WERI-Rb-1 (cell line): ENCODE results near the gene TPO.

Experiments
- DNase-seq: peaks from one replicate; pipeline ENCODE4 v3.0.0-alpha.2; 2020
- H3K27ac ChIP-seq: fragments of 250-450 bp; sonication (Bioruptor Pico); 2 replicates; pipeline ENCODE4 v1.5.1; 2020; ENCODE audit warnings: mild to moderate bottlenecking, moderate library complexity
- H3K27me3 ChIP-seq: fragments of 250-450 bp; sonication (Bioruptor Pico); 2 replicates; pipeline ENCODE4 v1.5.1; 2021; ENCODE audit warnings: mild to moderate bottlenecking, low read depth, moderate library complexity; ENCODE audit not compliant: insufficient read depth, severe bottlenecking
- H3K36me3 ChIP-seq: fragments of 250-450 bp; sonication (Bioruptor Pico); 2 replicates; pipeline ENCODE4 v1.5.1; 2020; ENCODE audit warnings: mild to moderate bottlenecking, moderate library complexity
- H3K4me3 ChIP-seq: 2 replicates; pipeline ENCODE4 v1.5.1; 2011; ENCODE audit warnings: low read depth, mild to moderate bottlenecking, control low read depth, low read length
- H3K9me3 ChIP-seq: fragments of 250-450 bp; sonication (Bioruptor Pico); 2 replicates; pipeline ENCODE4 v1.5.1; 2021; ENCODE audit warnings: mild to moderate bottlenecking, moderate library complexity; ENCODE audit not compliant: severe bottlenecking
- TF ChIP-seq, protein P1 (sequence below): IDR thresholded peaks from 2 replicates; pipeline ENCODE4 v1.5.1; 2011; ENCODE audit warnings: low read depth, mild to moderate bottlenecking, control low read depth, inconsistent platforms, low read length

The TPO gene

DNA sequence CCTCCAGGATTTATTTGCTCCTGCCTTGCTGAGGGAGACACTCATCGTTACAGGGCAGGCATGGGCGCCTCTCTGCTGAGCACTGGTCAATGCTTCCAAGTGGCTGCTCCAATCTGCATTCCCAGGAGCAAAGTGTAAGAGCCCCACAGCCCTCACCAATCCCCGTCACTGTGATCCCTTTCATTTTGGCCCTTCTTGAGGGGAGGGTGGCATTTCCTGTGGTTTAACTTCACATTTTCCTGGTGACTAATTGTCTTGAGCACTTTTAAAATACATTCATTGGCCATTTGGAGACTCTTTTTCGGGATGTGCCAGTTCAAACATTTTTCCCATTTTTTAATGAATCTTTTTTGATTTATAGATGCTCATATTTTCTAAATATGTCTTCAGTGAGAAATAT lies 33.0 kb downstream of the TPO start:
- TF ChIP-seq, protein P1, sequence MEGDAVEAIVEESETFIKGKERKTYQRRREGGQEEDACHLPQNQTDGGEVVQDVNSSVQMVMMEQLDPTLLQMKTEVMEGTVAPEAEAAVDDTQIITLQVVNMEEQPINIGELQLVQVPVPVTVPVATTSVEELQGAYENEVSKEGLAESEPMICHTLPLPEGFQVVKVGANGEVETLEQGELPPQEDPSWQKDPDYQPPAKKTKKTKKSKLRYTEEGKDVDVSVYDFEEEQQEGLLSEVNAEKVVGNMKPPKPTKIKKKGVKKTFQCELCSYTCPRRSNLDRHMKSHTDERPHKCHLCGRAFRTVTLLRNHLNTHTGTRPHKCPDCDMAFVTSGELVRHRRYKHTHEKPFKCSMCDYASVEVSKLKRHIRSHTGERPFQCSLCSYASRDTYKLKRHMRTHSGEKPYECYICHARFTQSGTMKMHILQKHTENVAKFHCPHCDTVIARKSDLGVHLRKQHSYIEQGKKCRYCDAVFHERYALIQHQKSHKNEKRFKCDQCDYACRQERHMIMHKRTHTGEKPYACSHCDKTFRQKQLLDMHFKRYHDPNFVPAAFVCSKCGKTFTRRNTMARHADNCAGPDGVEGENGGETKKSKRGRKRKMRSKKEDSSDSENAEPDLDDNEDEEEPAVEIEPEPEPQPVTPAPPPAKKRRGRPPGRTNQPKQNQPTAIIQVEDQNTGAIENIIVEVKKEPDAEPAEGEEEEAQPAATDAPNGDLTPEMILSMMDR = no peak
- H3K27ac ChIP-seq = no peak overlapping the region
- DNase-seq = no peak
- no peak overlapping the region for H3K4me3 ChIP-seq
- H3K36me3 ChIP-seq = no peaks in the 10 kb centered on the region
- H3K9me3 ChIP-seq = no peaks in the 10 kb centered on the region
- H3K27me3 ChIP-seq = no peaks in the 10 kb centered on the region

DNA sequence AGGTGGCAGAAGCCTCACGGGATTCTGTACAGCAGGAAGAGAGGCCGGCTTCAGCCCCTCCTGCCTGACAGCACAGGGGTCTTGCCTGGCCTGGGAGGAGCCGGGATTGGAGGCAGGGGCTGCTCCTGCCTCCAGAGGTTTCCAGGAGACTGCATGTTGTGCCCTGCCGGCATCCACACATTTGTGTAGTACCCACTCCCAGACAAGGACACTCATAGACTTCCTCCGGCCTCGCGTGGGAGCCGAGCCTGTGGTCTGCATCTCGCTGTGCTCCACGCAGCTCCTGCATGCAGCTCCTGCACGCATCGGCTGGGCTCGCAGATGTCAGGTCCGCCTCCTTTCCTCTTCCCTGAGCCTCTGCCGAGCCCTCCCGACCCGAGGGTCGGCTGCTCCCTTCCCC lies 34.7 kb downstream of the TPO start:
- Histone ChIP-seq H3K27ac (no peak overlapping the region), H3K4me3 (no peak overlapping the region), H3K27me3 (no peaks in the 10 kb centered on the region), H3K36me3 (no peaks in the 10 kb centered on the region), H3K9me3 (no peaks in the 10 kb centered on the region)
- DNase-seq = no peak
- TF ChIP-seq, protein P1 = no peak

DNA sequence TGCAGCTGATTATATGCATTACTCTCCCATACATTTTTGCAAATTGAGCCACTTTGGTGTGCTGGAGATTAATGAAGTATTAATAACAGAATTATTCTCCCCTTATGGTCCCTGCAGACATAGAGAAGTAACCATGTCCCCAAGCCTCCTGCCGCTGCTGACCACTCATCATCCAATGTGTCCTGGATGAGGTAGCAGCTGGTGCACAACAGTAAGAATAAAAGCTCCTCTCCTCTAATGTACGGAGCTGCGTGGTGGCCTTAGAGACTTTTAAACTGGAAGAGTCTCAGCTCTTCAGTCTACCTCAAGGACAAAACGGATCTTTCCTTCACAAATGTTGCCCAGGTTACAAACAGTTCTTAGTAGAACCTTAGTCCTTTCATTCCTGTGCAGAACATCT lies 37.7 kb downstream of the TPO start:
- TF ChIP-seq, protein P1 = no peak
- Histone ChIP-seq H3K36me3 (no peaks in the 10 kb centered on the region), H3K9me3 (peaks cover 4% of the 10 kb centered on the region), H3K27me3 (no peaks in the 10 kb centered on the region), H3K27ac (no peak overlapping the region), H3K4me3 (no peak overlapping the region)
- no peak for DNase-seq

DNA sequence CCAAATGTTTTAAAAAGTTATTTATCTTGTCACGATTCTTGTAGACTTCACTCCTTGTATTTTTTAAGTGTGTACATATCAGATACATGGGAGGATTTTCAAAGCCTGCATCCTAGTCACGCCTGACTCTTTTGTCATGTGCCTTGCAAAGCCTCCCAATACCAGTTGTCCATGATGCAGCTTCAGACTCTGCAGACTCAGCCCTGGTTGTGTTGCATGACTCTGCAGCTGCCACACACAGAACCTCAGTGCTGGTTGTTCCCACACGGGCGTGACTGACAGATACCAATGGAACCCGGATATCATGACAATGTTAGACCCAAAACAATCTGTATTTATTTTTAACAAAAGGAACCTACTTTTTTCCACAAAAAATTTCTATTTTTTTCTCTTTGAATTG lies 38.2 kb downstream of the TPO start:
- Histone ChIP-seq H3K36me3 (no peaks in the 10 kb centered on the region), H3K9me3 (peaks cover 4% of the 10 kb centered on the region), H3K4me3 (no peak overlapping the region), H3K27ac (no peak overlapping the region), H3K27me3 (no peaks in the 10 kb centered on the region)
- no peak for DNase-seq
- TF ChIP-seq, protein P1 = no peak

DNA sequence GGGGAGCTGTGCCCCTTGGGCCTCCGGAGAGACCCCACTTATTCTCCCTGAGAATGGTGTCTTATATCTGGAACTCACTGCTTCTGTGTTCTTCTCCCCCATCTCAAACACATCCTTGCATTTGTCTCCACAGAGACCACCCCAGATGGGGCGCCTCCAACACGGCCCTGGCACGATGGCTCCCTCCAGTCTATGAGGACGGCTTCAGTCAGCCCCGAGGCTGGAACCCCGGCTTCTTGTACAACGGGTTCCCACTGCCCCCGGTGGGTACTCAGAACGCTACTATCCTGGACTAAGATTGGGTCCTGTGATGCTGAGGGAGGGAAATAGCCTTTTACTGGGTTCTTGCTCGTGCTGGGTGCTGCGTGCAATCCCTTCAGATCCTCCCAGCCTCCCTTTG lies 40.3 kb downstream of the TPO start:
- no peaks in the 10 kb centered on the region for H3K27me3 ChIP-seq
- no peaks in the 10 kb centered on the region for H3K36me3 ChIP-seq
- H3K9me3 ChIP-seq = peaks cover 4% of the 10 kb centered on the region
- no peak overlapping the region for H3K27ac ChIP-seq
- no peak overlapping the region for H3K4me3 ChIP-seq
- TF ChIP-seq, protein P1 = no peak
- no peak for DNase-seq

DNA sequence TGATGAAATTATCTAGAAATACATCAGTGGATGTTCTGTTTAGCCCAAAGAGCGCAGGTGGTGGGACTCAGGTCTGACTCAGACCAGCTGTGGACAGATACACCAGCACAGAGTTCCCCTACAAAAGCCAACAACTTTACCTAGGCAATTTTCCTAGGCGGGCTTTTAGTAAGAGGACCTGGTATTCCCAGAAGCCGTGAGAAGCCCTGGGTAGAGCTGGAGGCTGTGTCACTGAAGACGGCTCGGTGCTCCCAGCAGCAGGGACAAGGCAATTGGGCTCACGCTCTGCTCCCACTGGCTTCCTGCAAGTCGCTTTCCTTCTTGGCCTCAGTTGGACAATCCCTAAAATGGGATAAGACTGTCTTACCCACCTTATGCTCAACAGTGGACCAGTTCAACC lies 41.1 kb downstream of the TPO start:
- no peak for DNase-seq
- Histone ChIP-seq H3K36me3 (no peaks in the 10 kb centered on the region), H3K4me3 (no peak overlapping the region)

More for the DNA sequence above, 41.1 kb downstream of the TPO start:
- no peaks in the 10 kb centered on the region for H3K27me3 ChIP-seq
- H3K9me3 ChIP-seq = peaks cover 4% of the 10 kb centered on the region
- TF ChIP-seq, protein P1 = no peak
- no peak overlapping the region for H3K27ac ChIP-seq
